Naive thymus-derived CD4-positive, alpha-beta T cell (primary cell): ENCODE measurements around the gene ZNF827. TPM values are rescaled to one million over a fixed set of nuclear protein-coding genes. Genes with fewer than 3 reads are reported as not detected.

ENCODE experiments used
- ATAC-seq: fragments of 150-1000 bp; cut with Tn5 transposase; 2 replicates; pipeline ENCODE4 v1.10.0; 2021; ENCODE audit warnings: mild to moderate bottlenecking, moderate library complexity
- CTCF ChIA-PET: fragments of 350-600 bp; sonication (Branson Sonifier 250); formaldehyde crosslinking; loops from one replicate; lab custom pipeline; 2021; ENCODE audit warnings: antibody characterized with exemption; lab: Charles Lee
- POLR2A ChIA-PET: fragments of 350-600 bp; sonication (Branson Sonifier 250); formaldehyde crosslinking; loops from one replicate; lab custom pipeline; 2021; ENCODE audit warnings: antibody characterized with exemption, inconsistent platforms; lab: Charles Lee
- DNase-seq, 9 donors: peaks; one replicate each; pipeline versions ENCODE4 v3.0.0 to v3.0.0-alpha.2; 2020 to 2022; ENCODE audit warnings: mixed read lengths in 1 of 9
- H3K27ac ChIP-seq: one replicate; pipeline ENCODE4 v1.7.0; 2013; ENCODE audit warnings: mild to moderate bottlenecking, low read depth, low read length, moderate library complexity
- H3K27me3 ChIP-seq, 2 donors: one replicate each; pipeline ENCODE4 v1.7.0; 2013; ENCODE audit warnings: low read length in 2 of 2, mild to moderate bottlenecking in 2 of 2, moderate library complexity in 2 of 2; ENCODE audit not compliant: control insufficient read depth in 2 of 2, insufficient read depth in 2 of 2
- H3K36me3 ChIP-seq, 3 experiments: 1 replicate in 2 of 3; 2 replicates in 1 of 3; pipeline ENCODE4 v1.7.0; 2013; ENCODE audit warnings: low read length in 3 of 3, mild to moderate bottlenecking in 3 of 3, moderate library complexity in 1 of 3; ENCODE audit not compliant: insufficient read depth in 3 of 3, control insufficient read depth in 2 of 3
- H3K4me1 ChIP-seq, 2 donors: one replicate each; pipeline ENCODE4 v1.7.0; 2013; ENCODE audit warnings: low read length in 2 of 2, mild to moderate bottlenecking in 2 of 2, moderate library complexity in 1 of 2; ENCODE audit not compliant: control insufficient read depth in 2 of 2, insufficient read depth in 2 of 2
- H3K4me3 ChIP-seq: 2 replicates; pipeline ENCODE4 v1.7.0; 2013; ENCODE audit warnings: mild to moderate bottlenecking, low read length
- H3K9me3 ChIP-seq, 3 experiments: 1 replicate in 2 of 3; 2 replicates in 1 of 3; pipeline ENCODE4 v1.7.0; 2013; ENCODE audit warnings: low read length in 3 of 3; ENCODE audit not compliant: control insufficient read depth in 2 of 3
- H3K27ac Mint-ChIP-seq, 9 donors: one replicate each; pipeline ENCODE4 v1.8.0; 2020 to 2022; ENCODE audit warnings: mixed read lengths in 9 of 9, mild to moderate bottlenecking in 8 of 9, moderate library complexity in 5 of 9, inconsistent platforms in 2 of 9
- H3K27me3 Mint-ChIP-seq, 5 donors: one replicate each; pipeline ENCODE4 v1.8.0; 2021 to 2022; ENCODE audit warnings: mixed read lengths in 5 of 5, mild to moderate bottlenecking in 1 of 5
- H3K36me3 Mint-ChIP-seq, 5 donors: one replicate each; pipeline ENCODE4 v1.8.0; 2020 to 2022; ENCODE audit warnings: mixed read lengths in 5 of 5, mild to moderate bottlenecking in 3 of 5, inconsistent platforms in 1 of 5
- H3K4me1 Mint-ChIP-seq, 7 donors: one replicate each; pipeline ENCODE4 v1.8.0; 2020 to 2022; ENCODE audit warnings: mixed read lengths in 7 of 7, mild to moderate bottlenecking in 3 of 7, inconsistent platforms in 1 of 7
- H3K4me3 Mint-ChIP-seq, 10 donors: one replicate each; pipeline ENCODE4 v1.8.0; 2020 to 2022; ENCODE audit warnings: mild to moderate bottlenecking in 10 of 10, mixed read lengths in 10 of 10, moderate library complexity in 6 of 10, inconsistent platforms in 2 of 10
- H3K9me3 Mint-ChIP-seq, 11 donors: one replicate each; pipeline ENCODE4 v1.8.0; 2020 to 2022; ENCODE audit warnings: mixed read lengths in 11 of 11, mild to moderate bottlenecking in 4 of 11, inconsistent platforms in 1 of 11, moderate library complexity in 1 of 11
- intact Hi-C, 2 donors: fragments of 100-400 bp; cut with micrococcal nuclease; formaldehyde crosslinking; loops; one replicate each; pipeline ENCODE4 v1.15.1; 2023
- polyA plus RNA-seq, 2 donors: library from polyadenylated mRNA; unstranded; fragments of 300-500 nt; fragmentation: Illumina TruSeq; gene quantifications; one replicate each; pipeline ENCODE4 v1.2.3, GENCODE V29; 2021
- total RNA-seq, 6 experiments: library from RNA in 5 of 6; stranded (reverse) in 5 of 6; gene quantifications; 1 replicate in 5 of 6; 2 replicates in 1 of 6; pipeline ENCODE4 v1.2.3 and lab custom pipeline; 2021 to 2026

ZNF827 gene
- total and polyA plus RNA-seq, 7 experiments from 2014 or later, result 2.3 to 32.2 (median 21.7) TPM

DNA sequence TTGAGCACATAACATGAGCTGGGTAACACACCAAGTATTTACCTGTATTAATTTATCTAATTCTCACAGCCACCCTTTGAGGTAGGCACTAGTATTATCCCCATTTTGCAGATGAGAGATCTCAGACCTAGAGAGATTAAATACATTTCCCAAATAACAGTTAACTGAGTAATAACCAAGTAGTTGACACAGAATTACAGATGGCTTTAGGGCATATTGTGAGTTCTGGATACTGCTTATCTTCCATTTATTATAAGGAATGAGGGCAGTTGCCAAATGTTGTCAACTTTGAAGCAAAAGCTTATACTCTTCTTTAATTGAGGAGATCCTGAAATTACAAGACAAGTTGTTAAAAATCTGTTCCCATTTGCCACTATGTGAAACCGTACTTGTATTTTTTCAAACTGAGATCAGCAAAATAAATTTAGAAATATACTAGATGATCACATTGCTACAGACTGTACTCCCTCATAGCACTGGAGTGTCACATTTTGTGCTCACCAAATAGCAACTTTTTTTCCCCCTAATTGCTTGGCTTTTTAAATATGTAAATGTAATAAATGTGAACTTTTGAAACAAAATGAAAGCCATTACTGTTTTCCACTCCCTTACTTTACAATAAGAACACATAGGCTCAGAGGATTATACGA lies 62.0 kb downstream of the ZNF827 start:
- ATAC-seq, result no peak
- Mint-ChIP-seq H3K27me3 (no peaks in the 10 kb centered on the region), H3K4me3 (no peak overlapping the region), H3K36me3 (peaks cover 9 to 42% (median 14%) of the 10 kb centered on the region in 5 donors), H3K9me3 (peaks cover 0 to 2% (median 0%) of the 10 kb centered on the region in 11 donors), H3K4me1 (peaks cover 0 to 14% (median 8%) of the 10 kb centered on the region in 7 donors), H3K27ac (no peak overlapping the region)
- H3K4me3 ChIP-seq, result no peak overlapping the region
- ChIA-PET CTCF (no interaction called here), POLR2A (no interaction called here)
- no peaks in the 10 kb centered on the region for H3K27me3 ChIP-seq
- no peaks in the 10 kb centered on the region for H3K4me1 ChIP-seq
- no peak overlapping the region for H3K27ac ChIP-seq
- H3K36me3 ChIP-seq, result peaks cover 0 to 4% (median 0%) of the 10 kb centered on the region in 3 experiments
- intact Hi-C loops, result no loop called here
- no peaks in the 10 kb centered on the region for H3K9me3 ChIP-seq
- no peak for DNase-seq

- Mint-ChIP-seq H3K27me3 (no peaks in the 10 kb centered on the region), H3K4me1 (peaks cover 6 to 20% (median 11%) of the 10 kb centered on the region in 7 donors), H3K27ac (no peak overlapping the region), H3K36me3 (peaks cover 3 to 27% (median 10%) of the 10 kb centered on the region in 5 donors), H3K9me3 (no peaks in the 10 kb centered on the region), H3K4me3 (no peak overlapping the region)
- ChIA-PET CTCF (no interaction called here), POLR2A (no interaction called here)
- intact Hi-C loops, result no loop called here
- Histone ChIP-seq H3K9me3 (no peaks in the 10 kb centered on the region), H3K4me1 (no peaks in the 10 kb centered on the region), H3K4me3 (no peak overlapping the region), H3K27ac (no peak overlapping the region), H3K36me3 (peaks cover 0 to 4% (median 0%) of the 10 kb centered on the region in 3 experiments), H3K27me3 (no peaks in the 10 kb centered on the region)
- DNase-seq (no peak), ATAC-seq (no peak)
These were observed 64.7 kb downstream of the ZNF827 start for GRCh38 chr4:145873901-145874300.

- ChIA-PET POLR2A (no interaction called here), CTCF (no interaction called here)
- H3K27me3 ChIP-seq, result no peaks in the 10 kb centered on the region
- intact Hi-C loops, result no loop called here
- H3K9me3 ChIP-seq, result no peaks in the 10 kb centered on the region
- H3K36me3 ChIP-seq, result peaks cover 0 to 6% (median 0%) of the 10 kb centered on the region in 3 experiments
- no peak overlapping the region for H3K27ac ChIP-seq
- DNase-seq (no peak), ATAC-seq (no peak)
- no peaks in the 10 kb centered on the region for H3K27me3 Mint-ChIP-seq
- peaks cover 2 to 25% (median 13%) of the 10 kb centered on the region in 7 donors for H3K4me1 Mint-ChIP-seq
- no peaks in the 10 kb centered on the region for H3K4me1 ChIP-seq
- H3K4me3 ChIP-seq, result no peak overlapping the region
- peaks cover 3 to 23% (median 5%) of the 10 kb centered on the region in 5 donors for H3K36me3 Mint-ChIP-seq
- H3K9me3 Mint-ChIP-seq, result no peaks in the 10 kb centered on the region
- H3K27ac Mint-ChIP-seq, result peak overlapping the region in 2 of 9 donors; percentile 2 to 16
- H3K4me3 Mint-ChIP-seq, result no peak overlapping the region
These were observed 67.4 kb downstream of the ZNF827 start for GRCh38 chr4:145871209-145871608.

GRCh38 chr4:145870155-145871020 lies 68.2 kb downstream of the ZNF827 start:
- Mint-ChIP-seq H3K27ac (peak overlapping the region in 2 of 9 donors; percentile 16 to 43), H3K9me3 (no peaks in the 10 kb centered on the region), H3K27me3 (no peaks in the 10 kb centered on the region), H3K4me3 (no peak overlapping the region), H3K36me3 (peaks cover 3 to 23% (median 5%) of the 10 kb centered on the region in 5 donors), H3K4me1 (peaks cover 2 to 25% (median 15%) of the 10 kb centered on the region in 7 donors)
- Histone ChIP-seq H3K27me3 (no peaks in the 10 kb centered on the region), H3K36me3 (peaks cover 0 to 6% (median 0%) of the 10 kb centered on the region in 3 experiments), H3K4me3 (no peak overlapping the region), H3K27ac (no peak overlapping the region), H3K9me3 (no peaks in the 10 kb centered on the region), H3K4me1 (no peaks in the 10 kb centered on the region)
- DNase-seq (no peak), ATAC-seq (no peak)
- intact Hi-C loops, result no loop called here
- ChIA-PET POLR2A (no interaction called here), CTCF (no interaction called here)

DNA sequence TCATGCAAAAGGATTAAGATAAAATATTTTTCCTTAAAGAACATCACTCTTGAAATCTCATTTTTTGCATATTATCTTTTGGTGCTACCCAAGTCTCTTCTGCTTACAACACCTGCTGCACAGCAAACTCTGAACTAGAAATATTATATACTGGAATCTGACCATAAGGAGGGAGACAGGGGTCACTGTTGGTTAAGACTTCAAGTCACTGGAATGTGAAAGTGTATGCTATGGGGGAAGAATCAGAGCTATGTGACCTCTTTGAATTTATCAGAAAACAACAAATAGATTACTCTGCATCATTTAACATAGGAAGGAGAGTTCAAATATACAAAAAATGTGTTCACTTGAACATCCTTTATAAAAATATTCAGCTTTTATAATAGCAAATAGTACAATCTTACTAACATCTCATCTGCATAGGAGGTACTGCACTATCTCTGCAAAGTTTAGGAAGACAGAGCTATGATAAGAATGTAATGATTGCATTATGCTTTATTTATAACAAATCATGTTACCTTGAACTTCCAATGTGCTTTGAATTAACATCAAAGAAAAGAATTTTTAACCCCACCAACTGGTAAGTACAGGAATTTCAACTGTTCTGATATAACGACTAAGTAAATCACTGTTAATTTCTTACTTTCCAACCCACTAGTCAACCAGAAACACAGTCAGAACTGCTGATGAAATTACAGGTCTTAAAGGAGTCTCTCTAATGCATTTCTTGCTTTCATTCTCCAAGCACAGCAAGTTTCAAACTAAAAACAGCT lies 69.8 kb downstream of the ZNF827 start:
- CTCF ChIA-PET, result no interaction called here
- H3K9me3 ChIP-seq, result no peaks in the 10 kb centered on the region
- Mint-ChIP-seq H3K9me3 (no peaks in the 10 kb centered on the region), H3K36me3 (peaks cover 3 to 20% (median 5%) of the 10 kb centered on the region in 5 donors), H3K4me3 (no peak overlapping the region), H3K27me3 (no peaks in the 10 kb centered on the region), H3K27ac (no peak overlapping the region), H3K4me1 (peaks cover 4 to 25% (median 15%) of the 10 kb centered on the region in 7 donors)
- DNase-seq (peak in 3 of 9 donors; percentile 1 to 10 (median 7)), ATAC-seq (no peak)
- peaks cover 0 to 6% (median 0%) of the 10 kb centered on the region in 3 experiments for H3K36me3 ChIP-seq
- POLR2A ChIA-PET, result no interaction called here
- no peaks in the 10 kb centered on the region for H3K27me3 ChIP-seq
- intact Hi-C loops, result loop anchor here in 1 of 2 donors (5.0 kb wide), 1 partner anchor 637 kb away; no protein-coding TSS in a partner anchor
- H3K27ac ChIP-seq, result no peak overlapping the region
- no peaks in the 10 kb centered on the region for H3K4me1 ChIP-seq
- H3K4me3 ChIP-seq, result no peak overlapping the region

- no peaks in the 10 kb centered on the region for H3K27me3 Mint-ChIP-seq
- DNase-seq, result no peak
- Histone ChIP-seq H3K27ac (no peak overlapping the region), H3K36me3 (peaks cover 0 to 6% (median 0%) of the 10 kb centered on the region in 3 experiments), H3K27me3 (no peaks in the 10 kb centered on the region), H3K4me3 (no peak overlapping the region), H3K9me3 (no peaks in the 10 kb centered on the region), H3K4me1 (no peaks in the 10 kb centered on the region)
- ChIA-PET POLR2A (interaction anchor here (0.6 kb wide), 1 partner anchor 1744 kb away, joined by 3 read pairs; no protein-coding TSS in a partner anchor), CTCF (no interaction called here)
- no peak overlapping the region for H3K4me3 Mint-ChIP-seq
- no peak for ATAC-seq
- H3K27ac Mint-ChIP-seq, result no peak overlapping the region
- intact Hi-C loops, result loop anchor here in 1 of 2 donors (5.0 kb wide), 1 partner anchor 635 kb away; no protein-coding TSS in a partner anchor
- H3K36me3 Mint-ChIP-seq, result peaks cover 0 to 27% (median 6%) of the 10 kb centered on the region in 5 donors
- no peaks in the 10 kb centered on the region for H3K9me3 Mint-ChIP-seq
- peaks cover 4 to 25% (median 15%) of the 10 kb centered on the region in 7 donors for H3K4me1 Mint-ChIP-seq
These were observed 71.2 kb downstream of the ZNF827 start for GRCh38 chr4:145867406-145867805.
